Mesothelial cell of epicardium (in vitro differentiated cells): ENCODE data around the gene GNLY. TPM values are rescaled to one million over a fixed set of nuclear protein-coding genes. Genes with fewer than 3 reads are reported as not detected.

Experiments used
- DNase-seq, 2 experiments: peaks; one replicate each; pipeline ENCODE4 v3.0.0; 2021; ENCODE audit warnings: low spot score in 2 of 2; ENCODE audit not compliant: unreplicated experiment in 2 of 2
- H3K27ac Mint-ChIP-seq: 2 replicates; pipeline ENCODE4 v1.8.0; 2021; ENCODE audit warnings: mixed read lengths
- H3K27me3 Mint-ChIP-seq: 2 replicates; pipeline ENCODE4 v1.8.0; 2021; ENCODE audit warnings: low read depth, mixed read lengths
- H3K36me3 Mint-ChIP-seq: 2 replicates; pipeline ENCODE4 v1.8.0; 2021; ENCODE audit warnings: mixed read lengths
- H3K4me1 Mint-ChIP-seq: 2 replicates; pipeline ENCODE4 v1.8.0; 2021; ENCODE audit warnings: mixed read lengths
- H3K4me3 Mint-ChIP-seq: 2 replicates; pipeline ENCODE4 v1.8.0; 2021; ENCODE audit warnings: mild to moderate bottlenecking, moderate library complexity, mixed read lengths
- H3K9me3 Mint-ChIP-seq: 2 replicates; pipeline ENCODE4 v1.8.0; 2021; ENCODE audit warnings: mixed read lengths
- total RNA-seq: library from RNA; stranded (reverse); gene quantifications from 3 replicates; pipeline ENCODE4 v1.2.1, GENCODE V29; 2021
- TF ChIP-seq, protein P1 (sequence below): fragments of 200-600 bp; sonication (generic); IDR thresholded peaks from one replicate; pipeline ENCODE4 v1.5.0; 2021; ENCODE audit warnings: antibody characterized with exemption; ENCODE audit not compliant: unreplicated experiment

Gene GNLY
- total RNA-seq, 1 donor from 2014 or later, result not detected

DNA sequence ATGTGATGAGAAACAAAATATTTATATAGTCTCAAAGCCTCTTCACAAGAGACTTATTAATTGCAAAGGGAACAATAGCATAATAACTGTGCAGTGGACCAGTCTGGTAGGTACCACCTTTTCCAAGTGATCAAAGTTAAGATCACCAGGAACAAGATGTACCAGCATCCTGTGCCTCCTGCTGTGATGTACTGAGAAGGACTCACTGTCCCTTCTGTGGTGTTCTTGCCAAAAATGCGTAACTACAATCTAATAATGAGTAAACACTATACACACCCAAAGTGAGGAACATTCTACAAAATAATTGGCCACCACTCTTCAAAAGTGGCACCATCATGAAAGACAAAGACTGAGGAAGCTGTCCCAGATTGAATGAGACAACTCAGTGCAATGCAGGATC is 14.5 kb downstream of the GNLY start:
- TF ChIP-seq, protein P1, sequence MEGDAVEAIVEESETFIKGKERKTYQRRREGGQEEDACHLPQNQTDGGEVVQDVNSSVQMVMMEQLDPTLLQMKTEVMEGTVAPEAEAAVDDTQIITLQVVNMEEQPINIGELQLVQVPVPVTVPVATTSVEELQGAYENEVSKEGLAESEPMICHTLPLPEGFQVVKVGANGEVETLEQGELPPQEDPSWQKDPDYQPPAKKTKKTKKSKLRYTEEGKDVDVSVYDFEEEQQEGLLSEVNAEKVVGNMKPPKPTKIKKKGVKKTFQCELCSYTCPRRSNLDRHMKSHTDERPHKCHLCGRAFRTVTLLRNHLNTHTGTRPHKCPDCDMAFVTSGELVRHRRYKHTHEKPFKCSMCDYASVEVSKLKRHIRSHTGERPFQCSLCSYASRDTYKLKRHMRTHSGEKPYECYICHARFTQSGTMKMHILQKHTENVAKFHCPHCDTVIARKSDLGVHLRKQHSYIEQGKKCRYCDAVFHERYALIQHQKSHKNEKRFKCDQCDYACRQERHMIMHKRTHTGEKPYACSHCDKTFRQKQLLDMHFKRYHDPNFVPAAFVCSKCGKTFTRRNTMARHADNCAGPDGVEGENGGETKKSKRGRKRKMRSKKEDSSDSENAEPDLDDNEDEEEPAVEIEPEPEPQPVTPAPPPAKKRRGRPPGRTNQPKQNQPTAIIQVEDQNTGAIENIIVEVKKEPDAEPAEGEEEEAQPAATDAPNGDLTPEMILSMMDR, result no peak
- H3K27me3 Mint-ChIP-seq, result peaks cover 12% of the 10 kb centered on the region
- no peak for DNase-seq
- H3K27ac Mint-ChIP-seq, result no peak overlapping the region
- no peaks in the 10 kb centered on the region for H3K36me3 Mint-ChIP-seq
- H3K4me1 Mint-ChIP-seq, result peaks cover 13% of the 10 kb centered on the region
- H3K4me3 Mint-ChIP-seq, result no peak overlapping the region
- no peaks in the 10 kb centered on the region for H3K9me3 Mint-ChIP-seq

- Mint-ChIP-seq H3K9me3 (no peaks in the 10 kb centered on the region), H3K4me1 (peaks cover 13% of the 10 kb centered on the region), H3K27me3 (peaks cover 12% of the 10 kb centered on the region), H3K36me3 (no peaks in the 10 kb centered on the region), H3K4me3 (no peak overlapping the region), H3K27ac (no peak overlapping the region)
- DNase-seq, result no peak
- TF ChIP-seq, protein P1, result no peak
These were observed 15.2 kb downstream of the GNLY start for GRCh38 chr2:85709401-85709811.

- H3K4me3 Mint-ChIP-seq, result no peak overlapping the region
These were observed 16.8 kb downstream of the GNLY start for GRCh38 chr2:85710687-85711577.

DNA sequence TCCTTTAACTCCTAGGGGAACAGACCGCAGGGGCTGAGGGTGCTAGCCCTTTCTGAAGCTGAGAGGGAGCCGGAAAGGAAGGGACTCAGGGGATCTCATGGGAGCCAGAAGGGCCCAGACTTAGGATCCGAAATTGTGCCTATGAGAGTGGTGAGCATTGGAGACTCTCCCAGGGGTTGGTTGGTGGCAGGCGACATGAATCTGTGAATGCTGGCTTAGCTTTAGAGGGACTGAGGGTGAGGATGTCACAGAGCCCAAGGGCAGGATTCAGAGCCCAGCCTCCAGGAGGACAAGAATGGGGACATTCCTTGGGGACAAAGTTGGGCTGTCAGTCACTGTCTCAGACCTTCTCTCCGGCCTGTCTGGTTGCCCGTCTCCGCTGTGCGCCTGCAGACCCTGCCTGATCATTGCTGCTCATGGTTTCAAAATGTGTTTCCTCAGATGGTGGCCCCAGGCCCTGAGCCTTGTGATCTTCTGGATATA is 17.5 kb downstream of the GNLY start:
- Mint-ChIP-seq H3K27ac (no peak overlapping the region), H3K4me1 (peaks cover 15% of the 10 kb centered on the region)

More at GRCh38 chr2:85710687-85711577, 16.8 kb downstream of the GNLY start:
- DNase-seq, result peak in 1 of 2 experiments; percentile 26
- H3K4me1 Mint-ChIP-seq, result peaks cover 13% of the 10 kb centered on the region
- H3K27me3 Mint-ChIP-seq, result peaks cover 12% of the 10 kb centered on the region
- no peaks in the 10 kb centered on the region for H3K9me3 Mint-ChIP-seq
- H3K27ac Mint-ChIP-seq, result no peak overlapping the region
- no peaks in the 10 kb centered on the region for H3K36me3 Mint-ChIP-seq
- TF ChIP-seq, protein P1, result no peak

GRCh38 chr2:85712336-85712735 is 18.2 kb downstream of the GNLY start:
- TF ChIP-seq, protein P1, result no peak
- H3K27me3 Mint-ChIP-seq, result peaks cover 9% of the 10 kb centered on the region

More for the DNA sequence above, 17.5 kb downstream of the GNLY start:
- peak in 1 of 2 experiments; percentile 21 for DNase-seq
- H3K27me3 Mint-ChIP-seq, result peaks cover 12% of the 10 kb centered on the region
- H3K4me3 Mint-ChIP-seq, result no peak overlapping the region
- TF ChIP-seq, protein P1, result no peak
- no peaks in the 10 kb centered on the region for H3K9me3 Mint-ChIP-seq
- H3K36me3 Mint-ChIP-seq, result no peaks in the 10 kb centered on the region

More at GRCh38 chr2:85712336-85712735, 18.2 kb downstream of the GNLY start:
- H3K36me3 Mint-ChIP-seq, result no peaks in the 10 kb centered on the region
- H3K27ac Mint-ChIP-seq, result no peak overlapping the region
- no peaks in the 10 kb centered on the region for H3K9me3 Mint-ChIP-seq
- DNase-seq, result no peak
- no peak overlapping the region for H3K4me3 Mint-ChIP-seq
- H3K4me1 Mint-ChIP-seq, result peaks cover 13% of the 10 kb centered on the region
